AG10803 (cell line): Measurements from ENCODE around the gene CTAGE1.

Experiments
- DNase-seq: peaks from one replicate; pipeline ENCODE4 v3.0.0; 2010; ENCODE audit warnings: low read depth
- H3K4me3 ChIP-seq: 2 replicates; pipeline ENCODE4 v1.5.1; 2011; ENCODE audit warnings: mild to moderate bottlenecking, low read length, control low read depth
- TF ChIP-seq, protein P1 (sequence below): conservative IDR thresholded peaks from 2 replicates; pipeline ENCODE4 v1.5.1; 2011; ENCODE audit warnings: mild to moderate bottlenecking, low read length, control low read depth, inconsistent platforms

The CTAGE1 gene

DNA sequence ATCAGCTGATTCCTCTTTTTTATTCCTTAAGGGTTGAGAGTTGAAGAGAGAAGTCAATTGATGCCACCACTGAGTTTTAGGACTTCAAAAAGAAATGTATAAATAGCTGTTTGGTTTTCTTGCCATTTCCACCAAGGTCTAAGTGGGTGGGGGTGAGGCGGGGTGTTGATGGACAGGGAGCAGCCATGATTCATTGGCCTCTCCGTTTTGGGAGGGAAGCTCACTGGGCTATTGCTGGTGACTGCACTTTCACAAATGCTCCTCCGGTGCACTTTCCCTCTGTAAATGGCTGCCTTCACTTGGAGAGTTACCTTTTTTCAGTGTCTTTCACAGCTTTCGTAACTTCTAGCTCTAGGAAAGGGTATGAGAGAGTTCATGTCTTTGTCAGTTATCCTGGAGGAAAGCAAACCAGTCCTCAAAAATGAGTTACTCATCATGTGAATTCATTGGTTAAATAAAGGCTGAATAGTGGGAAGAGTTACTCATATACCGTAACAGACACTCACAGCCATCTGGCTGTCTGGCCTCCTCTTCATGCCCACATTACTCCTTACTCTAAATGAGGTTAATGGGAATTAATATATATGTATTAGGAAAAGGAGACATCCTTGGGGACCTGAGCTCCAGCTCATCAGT is 17.4 kb upstream of the CTAGE1 start:
- peak; percentile 74 for DNase-seq
- H3K4me3 ChIP-seq: no peak overlapping the region
- TF ChIP-seq, protein P1, sequence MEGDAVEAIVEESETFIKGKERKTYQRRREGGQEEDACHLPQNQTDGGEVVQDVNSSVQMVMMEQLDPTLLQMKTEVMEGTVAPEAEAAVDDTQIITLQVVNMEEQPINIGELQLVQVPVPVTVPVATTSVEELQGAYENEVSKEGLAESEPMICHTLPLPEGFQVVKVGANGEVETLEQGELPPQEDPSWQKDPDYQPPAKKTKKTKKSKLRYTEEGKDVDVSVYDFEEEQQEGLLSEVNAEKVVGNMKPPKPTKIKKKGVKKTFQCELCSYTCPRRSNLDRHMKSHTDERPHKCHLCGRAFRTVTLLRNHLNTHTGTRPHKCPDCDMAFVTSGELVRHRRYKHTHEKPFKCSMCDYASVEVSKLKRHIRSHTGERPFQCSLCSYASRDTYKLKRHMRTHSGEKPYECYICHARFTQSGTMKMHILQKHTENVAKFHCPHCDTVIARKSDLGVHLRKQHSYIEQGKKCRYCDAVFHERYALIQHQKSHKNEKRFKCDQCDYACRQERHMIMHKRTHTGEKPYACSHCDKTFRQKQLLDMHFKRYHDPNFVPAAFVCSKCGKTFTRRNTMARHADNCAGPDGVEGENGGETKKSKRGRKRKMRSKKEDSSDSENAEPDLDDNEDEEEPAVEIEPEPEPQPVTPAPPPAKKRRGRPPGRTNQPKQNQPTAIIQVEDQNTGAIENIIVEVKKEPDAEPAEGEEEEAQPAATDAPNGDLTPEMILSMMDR: no peak

DNA sequence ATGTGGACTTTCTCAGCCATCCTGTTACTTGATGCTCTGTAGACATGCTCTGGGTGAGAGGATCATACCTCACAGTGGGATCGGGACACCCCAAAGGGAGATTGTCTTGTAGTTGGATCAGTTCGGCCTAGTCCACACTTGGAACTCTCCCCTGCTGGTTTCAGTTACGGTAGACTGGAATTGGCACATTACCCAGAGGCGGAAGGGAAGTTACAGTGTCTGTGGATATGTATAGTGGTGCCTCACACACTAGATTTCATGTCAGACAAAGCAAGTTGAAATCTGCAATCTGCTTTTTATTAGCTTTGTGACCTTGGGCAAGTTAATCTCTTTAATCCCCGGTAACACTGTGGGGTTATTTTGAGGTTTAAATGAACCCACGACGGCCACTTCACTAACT is 16.2 kb upstream of the CTAGE1 start:
- H3K4me3 ChIP-seq: no peak overlapping the region
- TF ChIP-seq, protein P1: no peak
- peak; percentile 80 for DNase-seq

DNA sequence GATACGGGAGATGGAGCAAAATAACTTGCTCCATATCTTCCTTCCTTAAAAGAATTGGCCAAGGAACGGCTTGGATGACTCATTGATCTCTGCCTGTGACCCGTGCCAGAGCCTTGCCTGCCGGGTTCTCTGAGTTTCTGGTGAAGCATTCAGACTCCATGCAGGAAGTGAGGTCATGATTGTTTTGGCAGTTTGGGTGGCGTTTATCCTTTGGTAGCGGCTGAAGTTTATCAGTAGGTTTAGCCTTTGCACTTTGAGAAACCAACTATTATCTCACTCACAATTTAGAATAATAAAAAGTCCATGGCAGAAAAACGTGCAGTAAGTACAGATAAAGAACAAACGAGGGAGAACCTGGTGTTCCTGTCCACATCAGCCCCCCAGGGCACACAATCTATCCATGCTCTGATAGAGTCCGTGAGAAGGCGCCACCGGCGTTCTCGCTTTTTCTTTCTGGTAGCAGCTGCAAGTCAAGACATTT is 15.0 kb upstream of the CTAGE1 start:
- peak; percentile 86 for DNase-seq
- no peak overlapping the region for H3K4me3 ChIP-seq
- TF ChIP-seq, protein P1: no peak

DNA sequence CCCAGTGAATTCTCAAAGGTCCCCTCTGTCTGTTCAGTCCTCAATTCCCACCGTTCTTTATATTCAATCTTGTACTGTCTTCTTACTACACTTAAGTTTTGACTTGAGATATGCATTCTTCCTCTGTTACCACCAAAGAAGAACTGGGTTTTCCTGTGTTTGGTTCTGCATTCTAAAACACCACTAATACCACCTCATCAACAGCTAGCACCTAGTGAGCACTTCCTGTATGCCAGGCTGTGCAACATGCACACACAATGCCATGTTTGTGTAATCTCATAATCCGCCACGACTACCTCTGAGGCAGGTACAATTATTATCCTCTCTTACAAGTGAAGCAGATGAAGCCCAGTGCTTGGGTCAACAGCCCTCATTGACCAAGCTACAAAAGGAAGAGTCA is 11.8 kb upstream of the CTAGE1 start:
- TF ChIP-seq, protein P1: no peak
- H3K4me3 ChIP-seq: no peak overlapping the region
- no peak for DNase-seq

DNA sequence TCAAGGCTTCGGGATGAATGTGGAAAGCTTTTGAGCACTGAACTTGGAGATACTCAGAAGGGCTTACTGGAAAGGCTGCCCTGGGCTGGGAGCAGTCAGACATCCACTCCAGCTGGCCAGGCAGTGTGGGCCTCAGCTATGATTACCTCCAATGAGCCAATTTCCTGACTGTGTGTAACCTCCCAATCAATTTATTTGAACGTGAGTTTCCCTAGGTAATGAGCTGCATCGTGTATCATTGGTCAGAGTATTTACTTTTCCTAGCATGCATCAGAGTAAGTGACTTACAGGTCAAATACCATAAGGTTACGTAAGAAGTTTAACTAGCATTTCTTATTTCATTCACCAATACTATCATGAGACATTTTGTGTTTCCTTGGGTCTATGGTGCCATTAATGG is 11.0 kb upstream of the CTAGE1 start:
- DNase-seq: no peak
- no peak overlapping the region for H3K4me3 ChIP-seq
- TF ChIP-seq, protein P1: no peak

DNA sequence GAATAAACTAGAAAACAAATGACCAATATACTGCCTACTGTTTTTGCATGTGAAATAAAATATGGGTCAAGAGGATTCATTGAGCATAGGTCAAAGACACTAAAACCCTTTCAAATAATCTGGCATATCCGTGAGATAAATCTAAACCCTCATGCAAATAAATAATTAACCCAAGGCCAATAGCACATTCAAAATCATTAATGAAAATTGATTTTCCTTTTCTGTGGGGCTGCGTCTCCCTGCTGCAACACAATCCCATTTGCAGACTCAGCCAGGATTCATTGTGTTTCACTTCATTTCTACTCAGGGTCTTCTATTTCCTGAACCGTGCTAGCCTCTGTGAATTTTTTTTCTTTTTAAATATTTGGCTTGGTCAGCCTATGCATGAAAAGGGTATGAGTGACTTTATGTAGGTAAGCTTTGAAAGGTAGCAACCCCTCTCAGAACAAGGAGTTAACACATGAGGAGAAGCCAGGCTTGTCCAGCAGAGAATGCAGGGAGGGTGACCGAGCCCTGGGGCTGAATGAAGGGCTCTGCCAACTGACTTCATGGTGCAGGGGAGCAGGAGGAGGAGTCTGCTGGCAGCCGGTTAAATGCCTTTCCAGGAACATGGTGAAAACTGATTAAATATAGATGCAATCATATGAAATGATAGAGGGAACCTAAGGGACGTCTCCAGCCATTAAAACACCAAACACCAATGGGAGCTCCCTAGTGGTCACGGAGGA is 10.3 kb upstream of the CTAGE1 start:
- TF ChIP-seq, protein P1: no peak
- no peak for DNase-seq
- no peak overlapping the region for H3K4me3 ChIP-seq

DNA sequence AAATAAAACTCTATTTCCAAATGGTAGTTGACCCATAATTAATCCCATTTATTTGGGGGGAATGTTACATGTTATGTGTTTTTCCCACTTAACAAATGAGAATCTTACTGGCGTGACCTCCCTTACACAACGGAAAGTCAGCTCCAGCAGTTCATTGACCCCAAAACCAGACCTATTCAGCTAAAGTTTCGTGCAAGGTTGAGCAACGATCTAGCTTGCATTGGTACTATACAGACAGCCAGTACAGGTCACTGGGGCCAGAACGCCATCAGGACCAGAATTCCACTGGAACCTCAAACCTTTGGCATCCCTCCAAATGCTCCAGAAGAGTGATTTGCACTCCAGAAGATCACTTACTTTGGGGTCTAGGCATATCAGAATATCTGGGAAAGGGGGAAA is 6.8 kb upstream of the CTAGE1 start:
- DNase-seq: no peak
- TF ChIP-seq, protein P1: no peak
- H3K4me3 ChIP-seq: no peak overlapping the region
